ENCODE measurements around the gene PPARA. TPM values are rescaled to one million over a fixed set of nuclear protein-coding genes. Genes with fewer than 3 reads are reported as not detected.

The PPARA gene
- total RNA-seq, 3 donors from 2014 or later (not counting 1 experiment from before 2014, with no cell fraction given): 20.1 to 27.8 (median 27.0) TPM

- TF ChIP-seq CTCF (IDR thresholded peaks at IDR 0.05): no peak
- H3K9me3 Mint-ChIP-seq: no peaks in the 10 kb centered on the region
- peak in 1 of 3 donors; percentile 5 for ATAC-seq
- Histone ChIP-seq H3K4me1 (ENCODE audit: control insufficient read depth, insufficient read depth, low read length) (peaks cover 88% of the 10 kb centered on the region), H3K4me3 (ENCODE audit: low read length) (no peak overlapping the region), H3K36me3 (ENCODE audit: control insufficient read depth, insufficient read depth, low read length) (peaks cover 50% of the 10 kb centered on the region), H3K27me3 (ENCODE audit: control insufficient read depth, insufficient read depth, low read length) (no peaks in the 10 kb centered on the region), H3K9me3 (ENCODE audit: control insufficient read depth, insufficient read depth, low read length) (peaks cover 4% of the 10 kb centered on the region), H3K27ac (ENCODE audit: low read length) (peak overlapping the region; percentile 97)
- H3K36me3 Mint-ChIP-seq: peaks cover 2% of the 10 kb centered on the region
- no peaks in the 10 kb centered on the region for H3K27me3 Mint-ChIP-seq (ENCODE audit: low read depth in 2 of 2)
- peak overlapping the region; percentile 88 for H3K4me3 Mint-ChIP-seq
- 75% methylated on average over 19 of the region's 23 CpGs for WGBS (ENCODE audit: insufficient coverage)
- peak in 1 of 2 donors; percentile 48 for DNase-seq
- H3K27ac Mint-ChIP-seq: peak overlapping the region; percentile 99
- H3K4me1 Mint-ChIP-seq: peaks cover 75 to 90% of the 10 kb centered on the region in 2 donors
- intact Hi-C loops (cut with micrococcal nuclease): loop anchor here (2.0 to 10.0 kb wide), 2 partner anchors 14 to 296 kb away; no protein-coding TSS in a partner anchor
Observed at GRCh38 chr22:46290843-46291785, 140.8 kb downstream of the PPARA start.

- Histone ChIP-seq H3K27me3 (ENCODE audit: control insufficient read depth, insufficient read depth, low read length) (no peaks in the 10 kb centered on the region), H3K36me3 (ENCODE audit: control insufficient read depth, insufficient read depth, low read length) (peaks cover 39% of the 10 kb centered on the region), H3K27ac (ENCODE audit: low read length) (peak overlapping the region; percentile 97), H3K9me3 (ENCODE audit: control insufficient read depth, insufficient read depth, low read length) (peaks cover 4% of the 10 kb centered on the region), H3K4me1 (ENCODE audit: control insufficient read depth, insufficient read depth, low read length) (peaks cover 85% of the 10 kb centered on the region), H3K4me3 (ENCODE audit: low read length) (no peak overlapping the region)
- no peak for DNase-seq
- peak overlapping the region; percentile 67 for H3K4me3 Mint-ChIP-seq
- intact Hi-C loops (cut with micrococcal nuclease): loop anchor here (10.0 kb wide), 1 partner anchor 297 kb away; no protein-coding TSS in a partner anchor
- WGBS (ENCODE audit: insufficient coverage): 84% methylated on average over 3 of the region's 3 CpGs
- H3K36me3 Mint-ChIP-seq: no peaks in the 10 kb centered on the region
- ATAC-seq: no peak
- H3K4me1 Mint-ChIP-seq: peaks cover 77 to 88% of the 10 kb centered on the region in 2 donors
- no peaks in the 10 kb centered on the region for H3K9me3 Mint-ChIP-seq
- no peaks in the 10 kb centered on the region for H3K27me3 Mint-ChIP-seq (ENCODE audit: low read depth in 2 of 2)
- H3K27ac Mint-ChIP-seq: peak overlapping the region; percentile 99
- no peak for TF ChIP-seq CTCF (IDR thresholded peaks at IDR 0.05)
Observed at GRCh38 chr22:46292173-46292572, 141.8 kb downstream of the PPARA start.

- Mint-ChIP-seq H3K27ac (peak overlapping the region; percentile 99), H3K4me1 (peaks cover 77 to 88% of the 10 kb centered on the region in 2 donors), H3K9me3 (no peaks in the 10 kb centered on the region), H3K36me3 (no peaks in the 10 kb centered on the region), H3K4me3 (peak overlapping the region; percentile 75), H3K27me3 (ENCODE audit: low read depth in 2 of 2) (no peaks in the 10 kb centered on the region)
- ATAC-seq (no peak), DNase-seq (no peak)
- no peak for TF ChIP-seq CTCF (IDR thresholded peaks at IDR 0.05)
- Histone ChIP-seq H3K27me3 (ENCODE audit: control insufficient read depth, insufficient read depth, low read length) (no peaks in the 10 kb centered on the region), H3K4me3 (ENCODE audit: low read length) (no peak overlapping the region), H3K36me3 (ENCODE audit: control insufficient read depth, insufficient read depth, low read length) (peaks cover 33% of the 10 kb centered on the region), H3K27ac (ENCODE audit: low read length) (peak overlapping the region; percentile 97), H3K4me1 (ENCODE audit: control insufficient read depth, insufficient read depth, low read length) (peaks cover 83% of the 10 kb centered on the region), H3K9me3 (ENCODE audit: control insufficient read depth, insufficient read depth, low read length) (peaks cover 4% of the 10 kb centered on the region)
- intact Hi-C loops (cut with micrococcal nuclease): loop anchor here (10.0 kb wide), 1 partner anchor 298 kb away; no protein-coding TSS in a partner anchor
- WGBS (ENCODE audit: insufficient coverage): 79% methylated on average over 14 of the region's 14 CpGs
Observed at GRCh38 chr22:46292732-46293131, 142.4 kb downstream of the PPARA start.

Other genes starting within 250 kb of the PPARA start
- not detected for gene WNT7B, start 173.4 kb upstream of the PPARA start, total RNA-seq
- gene CDPF1, start 99.8 kb downstream of the PPARA start, total RNA-seq: 10 to 100 TPM in 1 of 3 donors, 1 to 10 TPM in 2; 5.0 to 11.4 (median 7.2) TPM
- gene PKDREJ, start 112.8 kb downstream of the PPARA start, total RNA-seq: under 1 TPM; 0.07 to 0.25 (median 0.20) TPM
- 100 to 1,000 TPM; 251 to 313 (median 312) TPM for gene TTC38, start 117.5 kb downstream of the PPARA start, total RNA-seq
- 1 to 10 TPM; 2.7 to 4.0 (median 2.9) TPM for gene GTSE1, start 146.3 kb downstream of the PPARA start, total RNA-seq
- 10 to 100 TPM; 54.5 to 77.9 (median 58.4) TPM for gene TRMU, start 185.2 kb downstream of the PPARA start, total RNA-seq

Measured in natural killer cell (primary cell).